ENCODE data around the gene AK1.
A peak's percentile ranks its signal among the peaks of the same experiment; 100 is the strongest.

The AK1 gene

GRCh38 chr9:127832248-127832647 is 45.2 kb downstream of the AK1 start:
- no peak for DNase-seq (ENCODE audit: low read depth)
- H3K4me3 ChIP-seq (ENCODE audit: low read depth, low read length), result no peak overlapping the region

- DNase-seq (ENCODE audit: low read depth), result no peak
- H3K4me3 ChIP-seq (ENCODE audit: low read depth, low read length), result no peak overlapping the region
These were observed 48.1 kb downstream of the AK1 start for GRCh38 chr9:127829205-127829906.

GRCh38 chr9:127828262-127829031 is 49.0 kb downstream of the AK1 start:
- no peak for DNase-seq (ENCODE audit: low read depth)
- peak overlapping the region; percentile 9 for H3K4me3 ChIP-seq (ENCODE audit: low read depth, low read length)

- DNase-seq (ENCODE audit: low read depth), result no peak
- H3K4me3 ChIP-seq (ENCODE audit: low read depth, low read length), result no peak overlapping the region
These were observed 51.1 kb downstream of the AK1 start for GRCh38 chr9:127826253-127826913.

GRCh38 chr9:127825319-127826051 is 52.0 kb downstream of the AK1 start:
- no peak overlapping the region for H3K4me3 ChIP-seq (ENCODE audit: low read depth, low read length)
- no peak for DNase-seq (ENCODE audit: low read depth)

GRCh38 chr9:127822108-127822507 is 55.4 kb downstream of the AK1 start:
- no peak for DNase-seq (ENCODE audit: low read depth)
- H3K4me3 ChIP-seq (ENCODE audit: low read depth, low read length), result no peak overlapping the region

GRCh38 chr9:127818574-127818973 is 58.9 kb downstream of the AK1 start:
- no peak overlapping the region for H3K4me3 ChIP-seq (ENCODE audit: low read depth, low read length)
- no peak for DNase-seq (ENCODE audit: low read depth)

GRCh38 chr9:127817881-127818434 is 59.5 kb downstream of the AK1 start:
- H3K4me3 ChIP-seq (ENCODE audit: low read depth, low read length), result no peak overlapping the region
- DNase-seq (ENCODE audit: low read depth), result no peak

GRCh38 chr9:127816728-127817127 is 60.7 kb downstream of the AK1 start:
- no peak for DNase-seq (ENCODE audit: low read depth)

More at GRCh38 chr9:127816728-127817127, 60.7 kb downstream of the AK1 start:
- H3K4me3 ChIP-seq (ENCODE audit: low read depth, low read length), result no peak overlapping the region

Measured in skeletal muscle cell (primary cell).